LNCAP (cell line): ENCODE results near the gene KREMEN2.

Experiments
- CTCF ChIP-seq: fragments of 450-650 bp; IDR thresholded peaks from 2 replicates; pipeline ENCODE4 v1.5.1; 2017; ENCODE audit warnings: mild to moderate bottlenecking

Gene KREMEN2

GRCh38 chr16:2969545-2970521, 5.8 kb downstream of the KREMEN2 start:
- peak; percentile 48 for TF ChIP-seq CTCF

- TF ChIP-seq CTCF: no peak
Measured at GRCh38 chr16:2970563-2970962, 6.5 kb downstream of the KREMEN2 start.

GRCh38 chr16:2971134-2971984, 7.3 kb downstream of the KREMEN2 start:
- no peak for TF ChIP-seq CTCF

GRCh38 chr16:2971985-2972784, 8.1 kb downstream of the KREMEN2 start:
- no peak for TF ChIP-seq CTCF

- TF ChIP-seq CTCF: no peak
Measured at GRCh38 chr16:2973093-2973492, 9.0 kb downstream of the KREMEN2 start.

GRCh38 chr16:2973605-2974318, 9.7 kb downstream of the KREMEN2 start:
- no peak for TF ChIP-seq CTCF
